HG03064 (cell line): ENCODE measurements around the gene MIER2.
"Not testable (repeated sequence)": the region's sequence is repeated elsewhere in the genome, so short reads cannot be mapped to it uniquely, and the experiment has no call there.

Experiments used
- ATAC-seq: cut with Tn5 transposase; IDR thresholded peaks from one replicate; pipeline ENCODE4 v1.9.1; 2021; ENCODE audit warnings: low read depth; ENCODE audit not compliant: unreplicated experiment

MIER2 gene

GRCh38 chr19:362683-363082, 18.1 kb upstream of the MIER2 start:
- ATAC-seq = no peak

GRCh38 chr19:362154-362553, 17.6 kb upstream of the MIER2 start:
- ATAC-seq = no peak

GRCh38 chr19:359653-359925, 15.0 kb upstream of the MIER2 start:
- ATAC-seq = no peak

GRCh38 chr19:355536-355935, 10.9 kb upstream of the MIER2 start:
- not testable (repeated sequence) for ATAC-seq

- ATAC-seq = no peak
These were observed 10.5 kb upstream of the MIER2 start for GRCh38 chr19:355134-355533.

GRCh38 chr19:351976-352625, 7.5 kb upstream of the MIER2 start:
- ATAC-seq = no peak

GRCh38 chr19:347946-348861, 3.6 kb upstream of the MIER2 start:
- ATAC-seq = no peak

- no peak for ATAC-seq
These were observed 804 bp upstream of the MIER2 start for GRCh38 chr19:345320-345879.

- ATAC-seq = peak; percentile 25
These were observed 513 bp downstream of the MIER2 start for GRCh38 chr19:343941-344624.

- no peak for ATAC-seq
These were observed 1.1 kb downstream of the MIER2 start for GRCh38 chr19:343451-343931.

GRCh38 chr19:342801-343421, 1.7 kb downstream of the MIER2 start:
- ATAC-seq = no peak

GRCh38 chr19:342128-342455, 2.5 kb downstream of the MIER2 start:
- no peak for ATAC-seq

- ATAC-seq = no peak
These were observed 3.0 kb downstream of the MIER2 start for GRCh38 chr19:341386-342127.

- ATAC-seq = no peak
These were observed 3.8 kb downstream of the MIER2 start for GRCh38 chr19:340620-341385.

- no peak for ATAC-seq
These were observed 5.2 kb downstream of the MIER2 start for GRCh38 chr19:339262-339887.

GRCh38 chr19:338421-338820, 6.2 kb downstream of the MIER2 start:
- no peak for ATAC-seq

GRCh38 chr19:336067-336614, 8.5 kb downstream of the MIER2 start:
- ATAC-seq = no peak

GRCh38 chr19:335486-336066, 9.0 kb downstream of the MIER2 start:
- ATAC-seq = no peak
